ENCODE measurements around the gene BBC3.

The BBC3 gene

GRCh38 chr19:47186446-47187334, 44.3 kb downstream of the BBC3 start:
- TF ChIP-seq, protein P1, sequence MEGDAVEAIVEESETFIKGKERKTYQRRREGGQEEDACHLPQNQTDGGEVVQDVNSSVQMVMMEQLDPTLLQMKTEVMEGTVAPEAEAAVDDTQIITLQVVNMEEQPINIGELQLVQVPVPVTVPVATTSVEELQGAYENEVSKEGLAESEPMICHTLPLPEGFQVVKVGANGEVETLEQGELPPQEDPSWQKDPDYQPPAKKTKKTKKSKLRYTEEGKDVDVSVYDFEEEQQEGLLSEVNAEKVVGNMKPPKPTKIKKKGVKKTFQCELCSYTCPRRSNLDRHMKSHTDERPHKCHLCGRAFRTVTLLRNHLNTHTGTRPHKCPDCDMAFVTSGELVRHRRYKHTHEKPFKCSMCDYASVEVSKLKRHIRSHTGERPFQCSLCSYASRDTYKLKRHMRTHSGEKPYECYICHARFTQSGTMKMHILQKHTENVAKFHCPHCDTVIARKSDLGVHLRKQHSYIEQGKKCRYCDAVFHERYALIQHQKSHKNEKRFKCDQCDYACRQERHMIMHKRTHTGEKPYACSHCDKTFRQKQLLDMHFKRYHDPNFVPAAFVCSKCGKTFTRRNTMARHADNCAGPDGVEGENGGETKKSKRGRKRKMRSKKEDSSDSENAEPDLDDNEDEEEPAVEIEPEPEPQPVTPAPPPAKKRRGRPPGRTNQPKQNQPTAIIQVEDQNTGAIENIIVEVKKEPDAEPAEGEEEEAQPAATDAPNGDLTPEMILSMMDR (IDR thresholded peaks at IDR 0.05; ENCODE audit: borderline replicate concordance, insufficient read depth, low read depth, low read length) = 0 out of 2 replicates have a peak, but pooled peaks have one; percentile 3

DNA sequence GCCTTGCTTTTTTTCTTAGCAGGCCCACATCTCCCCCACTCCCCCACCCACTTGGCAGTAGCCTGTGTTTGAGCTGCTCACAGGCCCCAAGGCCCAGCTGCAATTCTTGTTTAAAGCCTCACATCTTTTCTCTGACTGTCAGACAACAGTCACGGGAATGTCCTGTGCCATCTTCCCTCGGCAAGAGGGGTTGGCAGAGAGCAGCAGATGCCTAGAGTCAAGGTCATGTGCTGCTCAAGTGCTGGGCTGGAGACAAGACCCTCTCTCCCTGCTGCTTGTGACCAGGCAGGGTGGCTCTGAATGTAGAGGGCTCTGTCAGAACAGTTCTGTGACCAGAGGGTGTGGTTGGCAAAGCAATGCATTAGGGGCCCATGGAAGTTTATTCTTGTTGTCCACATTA, 47.4 kb downstream of the BBC3 start:
- no peak overlapping the region for H3K4me3 ChIP-seq (ENCODE audit: low read depth, low read length)
- TF ChIP-seq, protein P1 (IDR thresholded peaks at IDR 0.05; ENCODE audit: borderline replicate concordance, insufficient read depth, low read depth, low read length) = no peak

More at GRCh38 chr19:47186446-47187334, 44.3 kb downstream of the BBC3 start:
- H3K4me3 ChIP-seq (ENCODE audit: low read depth, low read length) = no peak overlapping the region

- TF ChIP-seq, protein P1 (IDR thresholded peaks at IDR 0.05; ENCODE audit: borderline replicate concordance, insufficient read depth, low read depth, low read length) = no peak
- no peak overlapping the region for H3K4me3 ChIP-seq (ENCODE audit: low read depth, low read length)
These were observed 51.2 kb downstream of the BBC3 start for GRCh38 chr19:47179653-47180310.

- no peak overlapping the region for H3K4me3 ChIP-seq (ENCODE audit: low read depth, low read length)
- TF ChIP-seq, protein P1 (IDR thresholded peaks at IDR 0.05; ENCODE audit: borderline replicate concordance, insufficient read depth, low read depth, low read length) = no peak
These were observed 54.3 kb downstream of the BBC3 start for GRCh38 chr19:47176627-47177090.

GRCh38 chr19:47176071-47176626, 54.9 kb downstream of the BBC3 start:
- H3K4me3 ChIP-seq (ENCODE audit: low read depth, low read length) = no peak overlapping the region
- TF ChIP-seq, protein P1 (IDR thresholded peaks at IDR 0.05; ENCODE audit: borderline replicate concordance, insufficient read depth, low read depth, low read length) = no peak

GRCh38 chr19:47172666-47173455, 58.1 kb downstream of the BBC3 start:
- TF ChIP-seq, protein P1 (IDR thresholded peaks at IDR 0.05; ENCODE audit: borderline replicate concordance, insufficient read depth, low read depth, low read length) = no peak
- H3K4me3 ChIP-seq (ENCODE audit: low read depth, low read length) = no peak overlapping the region
